CD4-positive, alpha-beta T cell treated with Interleukin-6 for 4 hours (primary cell): ENCODE measurements around the gene LRP1.

Experiments
- DNase-seq: peaks from one replicate; pipeline ENCODE4 v3.0.0-alpha.2; 2020; ENCODE audit warnings: mixed read lengths

LRP1 gene

DNA sequence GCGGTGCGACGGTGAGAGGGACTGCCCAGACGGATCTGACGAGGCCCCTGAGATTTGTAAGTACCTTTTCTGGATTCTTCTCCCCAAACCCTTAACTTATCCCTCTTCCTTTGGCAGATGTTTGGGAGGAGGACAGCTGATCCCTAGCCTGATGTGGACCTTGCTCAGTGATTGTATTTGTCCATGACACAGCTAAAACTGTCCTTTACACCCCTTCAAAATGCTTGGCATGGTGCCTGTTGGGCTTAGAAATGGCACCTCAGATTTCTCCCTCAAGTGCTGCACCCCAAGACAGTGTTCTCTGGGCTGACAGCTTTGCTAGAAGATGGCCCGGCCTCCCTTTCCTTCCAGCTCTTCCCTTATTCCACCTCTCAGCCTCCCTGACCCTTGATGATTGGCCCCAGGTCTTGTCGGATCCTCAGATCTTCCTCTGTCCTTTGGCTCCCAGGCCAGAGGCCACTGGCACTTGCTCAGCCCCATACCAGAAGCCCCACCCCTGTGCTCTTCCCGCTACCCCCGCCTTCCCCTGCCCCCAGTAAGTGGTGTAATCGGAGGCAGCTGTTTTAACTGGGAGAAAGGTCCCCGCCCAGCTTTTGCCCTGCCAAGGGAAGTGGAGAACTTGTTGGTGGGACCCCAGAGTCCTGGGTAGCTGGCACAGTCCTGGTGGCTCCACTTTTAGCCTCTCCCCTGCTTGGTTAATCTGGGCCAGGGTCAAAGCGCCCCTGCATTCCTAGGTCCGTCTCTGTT is 10.4 kb downstream of the LRP1 start:
- DNase-seq: no peak

- DNase-seq: no peak
Measured at GRCh38 chr12:57139796-57140649, 11.7 kb downstream of the LRP1 start.

DNA sequence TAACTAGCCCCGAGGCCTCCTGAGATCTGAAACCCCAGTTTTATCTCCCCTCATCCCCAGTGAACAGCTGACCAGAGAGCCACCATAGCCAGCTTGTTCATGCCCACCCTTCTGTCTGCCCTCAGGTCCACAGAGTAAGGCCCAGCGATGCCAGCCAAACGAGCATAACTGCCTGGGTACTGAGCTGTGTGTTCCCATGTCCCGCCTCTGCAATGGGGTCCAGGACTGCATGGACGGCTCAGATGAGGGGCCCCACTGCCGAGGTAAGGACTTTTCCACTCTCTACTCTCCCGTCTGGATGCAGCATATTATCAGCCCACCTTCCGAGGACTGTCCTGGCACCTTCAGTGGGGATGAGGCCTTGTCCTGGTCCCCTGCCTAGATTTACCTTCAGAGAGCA is 13.0 kb downstream of the LRP1 start:
- no peak for DNase-seq

DNA sequence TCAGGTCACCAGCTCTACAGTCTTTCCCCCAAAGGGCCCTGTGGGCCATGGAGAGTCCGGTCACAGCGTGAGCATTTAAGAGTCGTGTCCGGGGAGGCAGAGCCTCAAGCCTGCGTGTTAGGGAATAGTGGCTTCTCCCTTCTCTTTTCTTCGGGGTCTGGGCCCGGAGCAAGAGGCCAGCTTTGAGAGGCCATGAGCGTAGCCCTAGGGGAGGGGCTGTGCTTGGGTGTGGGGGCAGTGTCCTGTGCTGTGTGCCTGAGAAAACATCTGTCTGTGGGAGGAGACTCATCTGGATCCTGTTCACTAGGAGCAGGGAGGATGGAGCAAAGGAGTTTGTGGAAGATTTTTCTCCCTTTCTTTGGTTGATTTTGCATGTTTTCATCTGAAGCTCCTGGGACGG is 13.8 kb downstream of the LRP1 start:
- no peak for DNase-seq

DNA sequence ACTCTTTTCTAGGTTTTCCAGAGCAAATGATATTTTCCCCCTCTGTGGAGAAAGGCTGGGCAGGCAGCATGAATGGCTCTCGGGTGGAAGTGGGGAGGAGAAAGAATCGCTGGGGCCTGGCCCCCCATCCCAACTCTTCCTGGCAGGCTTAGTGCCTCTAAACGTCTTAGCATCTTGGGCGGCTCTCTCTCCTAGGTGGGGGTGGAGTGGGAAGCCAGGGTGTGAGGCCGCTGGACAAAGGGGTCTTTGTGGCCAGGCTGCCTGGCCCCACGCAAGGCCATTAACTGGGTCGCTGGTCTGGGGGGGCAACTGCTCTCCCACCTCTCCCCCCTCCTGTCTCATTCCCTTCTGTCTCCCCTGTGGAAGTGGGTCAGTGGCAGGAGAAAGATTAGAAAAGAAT is 14.4 kb downstream of the LRP1 start:
- no peak for DNase-seq

GRCh38 chr12:57143454-57143853 is 15.2 kb downstream of the LRP1 start:
- DNase-seq: no peak

- no peak for DNase-seq
Measured at GRCh38 chr12:57145460-57146059, 17.3 kb downstream of the LRP1 start.

- DNase-seq: no peak
Measured at GRCh38 chr12:57146092-57146491, 17.8 kb downstream of the LRP1 start.

- no peak for DNase-seq
Measured at GRCh38 chr12:57146961-57147944, 19.0 kb downstream of the LRP1 start, which contains the start of gene LRP1-AS. TSS of gene LRP1-AS (minus strand) at chr12:57147619.

GRCh38 chr12:57148469-57149244 is 20.4 kb downstream of the LRP1 start:
- no peak for DNase-seq

- DNase-seq: no peak
Measured at GRCh38 chr12:57149245-57149900, 21.1 kb downstream of the LRP1 start.

DNA sequence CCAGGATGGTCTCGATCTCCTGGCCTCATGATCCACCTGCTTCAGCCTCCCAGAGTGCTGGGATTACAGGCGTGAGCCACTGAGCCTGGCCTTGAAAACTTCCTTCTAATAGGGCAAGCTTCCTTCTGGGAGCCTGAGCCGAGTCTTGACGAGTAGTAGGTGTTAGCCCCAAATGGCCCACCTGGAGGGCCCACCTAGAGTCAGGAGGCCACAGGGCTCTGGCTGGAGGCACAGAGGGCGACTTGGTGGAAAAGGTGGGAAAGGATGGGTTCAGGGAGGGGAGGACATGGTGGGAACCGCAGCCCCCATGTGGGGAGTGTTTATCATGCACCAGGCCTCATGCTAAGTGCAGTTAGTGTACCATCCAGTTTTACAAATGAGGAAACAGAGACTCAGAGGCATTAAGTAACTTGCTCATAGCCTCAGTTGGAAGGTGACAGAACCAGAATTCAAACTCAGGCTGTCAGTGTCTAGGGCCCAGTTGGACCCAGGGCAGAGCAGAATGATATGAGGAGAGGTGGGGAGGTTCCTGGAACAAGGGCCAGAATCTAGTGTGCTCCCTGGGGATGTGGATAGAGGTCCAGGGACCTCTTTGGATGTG is 22.2 kb downstream of the LRP1 start:
- no peak for DNase-seq

DNA sequence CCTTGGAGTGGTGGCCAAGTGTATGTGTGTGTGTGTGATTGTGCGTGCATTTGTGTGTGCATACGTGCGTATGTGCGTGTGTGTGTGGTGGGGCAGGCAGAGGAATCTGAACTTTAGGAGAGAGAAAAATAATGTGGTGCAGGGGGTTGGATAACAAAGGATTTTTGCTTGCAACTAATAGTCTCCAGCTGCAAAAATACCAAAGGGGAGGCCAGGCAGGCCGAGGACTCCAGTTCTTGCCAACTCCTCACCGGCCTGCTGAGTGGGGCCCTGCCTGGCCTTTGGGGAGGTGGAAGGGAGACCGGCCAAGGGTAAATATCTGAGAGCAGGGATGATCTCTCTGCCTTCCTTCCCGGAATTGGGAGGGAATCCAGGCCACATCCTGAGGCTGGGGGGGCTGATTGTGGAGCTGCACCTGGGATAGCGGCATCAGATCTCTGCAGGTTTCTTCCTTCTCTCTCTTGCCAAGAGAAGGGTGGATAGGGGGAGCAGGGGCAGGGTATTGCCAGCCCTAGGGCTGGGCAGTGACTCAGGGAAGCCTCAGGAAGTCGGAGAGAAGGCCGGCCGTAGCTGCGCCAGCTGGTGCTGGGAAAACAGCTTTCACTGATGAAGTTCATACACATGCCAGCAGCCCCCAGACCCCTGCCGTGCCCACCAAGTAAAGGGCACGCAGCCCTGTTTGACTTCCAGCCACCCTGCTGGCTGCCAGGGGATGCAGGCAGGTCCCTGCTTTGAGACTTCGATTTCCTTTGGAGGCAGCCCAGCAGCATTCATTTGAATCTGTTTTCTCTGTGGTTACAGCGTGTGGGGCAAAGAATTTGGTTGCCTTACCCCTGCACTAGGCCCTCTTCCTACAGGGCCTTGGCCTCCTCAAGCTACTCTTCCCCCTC is 23.7 kb downstream of the LRP1 start:
- DNase-seq: no peak

- no peak for DNase-seq
Measured at GRCh38 chr12:57152639-57153038, 24.4 kb downstream of the LRP1 start.

GRCh38 chr12:57153415-57153997 is 25.2 kb downstream of the LRP1 start:
- no peak for DNase-seq

DNA sequence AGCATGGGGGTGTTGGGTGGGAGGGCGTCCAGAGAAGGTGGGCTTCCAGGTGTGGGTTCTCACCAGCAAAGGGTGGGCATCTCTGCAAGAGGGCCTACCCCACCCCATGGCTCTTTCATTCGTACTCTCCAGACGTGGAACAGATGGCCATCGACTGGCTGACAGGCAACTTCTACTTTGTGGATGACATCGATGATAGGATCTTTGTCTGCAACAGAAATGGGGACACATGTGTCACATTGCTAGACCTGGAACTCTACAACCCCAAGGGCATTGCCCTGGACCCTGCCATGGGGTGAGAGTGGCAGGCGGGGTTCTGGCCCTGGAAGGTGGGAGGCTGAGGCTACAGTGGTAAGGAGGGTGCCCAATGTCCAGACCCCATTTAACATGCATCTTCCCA is 25.8 kb downstream of the LRP1 start:
- DNase-seq: no peak

GRCh38 chr12:57154804-57155434 is 26.6 kb downstream of the LRP1 start:
- DNase-seq: no peak

- no peak for DNase-seq
Measured at GRCh38 chr12:57156701-57157403, 28.6 kb downstream of the LRP1 start.
